Right lung (tissue), 5 donors: ENCODE measurements around the gene PSMD1. TPM values are rescaled to one million over a fixed set of nuclear protein-coding genes. Genes with fewer than 3 reads are reported as not detected.
"Not testable (repeated sequence)": the region's sequence is repeated elsewhere in the genome, so short reads cannot be mapped to it uniquely, and the experiment has no call there.

Source experiments
- DNase-seq, 2 donors: peaks; one replicate each; pipeline ENCODE4 v3.0.0-alpha.2; 2013
- polyA plus RNA-seq, 5 donors: library from polyadenylated mRNA; unstranded; fragments of 120-200 nt; gene quantifications; one replicate each; pipeline versions ENCODE4 v1.2.1 to v1.2.3, GENCODE V29; 2013; ENCODE audit warnings: inconsistent platforms in 1 of 5, low replicate concordance in 1 of 5; ENCODE audit not compliant: insufficient read length in 5 of 5, insufficient read depth in 1 of 5

Gene PSMD1
- polyA plus RNA-seq, 5 donors: 73.2 to 80.3 (median 75.9) TPM

DNA sequence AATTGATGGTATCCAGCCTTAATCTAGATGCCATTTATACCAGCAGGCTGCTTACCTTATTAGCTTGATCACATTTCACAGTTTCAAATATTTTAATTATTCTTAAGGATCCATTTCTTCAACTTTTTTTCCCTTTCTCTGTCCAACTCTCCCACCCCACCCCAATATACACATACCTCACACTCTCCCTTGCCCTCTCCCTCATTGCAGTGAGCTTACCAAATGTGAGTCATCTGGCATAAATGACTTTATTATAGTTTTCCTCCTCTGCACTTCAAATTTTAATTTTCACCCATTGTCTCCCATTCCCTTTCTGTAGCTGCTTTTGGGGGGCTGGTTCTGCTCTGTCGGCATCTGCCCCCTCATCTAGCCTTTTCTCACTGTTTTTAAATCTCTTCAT is 55.3 kb downstream of the PSMD1 start:
- DNase-seq: no peak

DNA sequence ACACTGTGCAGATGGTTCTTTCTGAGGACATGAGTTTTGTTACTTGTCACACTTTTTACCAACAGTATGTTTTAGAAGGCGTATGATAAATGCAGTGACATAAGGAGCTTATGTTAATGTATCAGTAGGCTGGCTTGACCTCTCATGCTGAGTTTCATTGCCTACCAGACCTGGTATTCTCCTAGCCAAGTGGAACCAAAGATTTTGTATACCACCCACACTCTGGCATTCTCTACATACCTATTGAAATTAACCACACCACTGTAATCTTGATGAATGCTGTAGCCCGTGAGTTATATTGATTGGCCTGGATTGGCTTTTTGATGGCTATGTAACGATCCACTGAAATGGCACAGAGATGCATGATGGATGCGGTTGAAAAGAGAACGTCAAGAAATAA is 56.8 kb downstream of the PSMD1 start:
- DNase-seq: no peak

DNA sequence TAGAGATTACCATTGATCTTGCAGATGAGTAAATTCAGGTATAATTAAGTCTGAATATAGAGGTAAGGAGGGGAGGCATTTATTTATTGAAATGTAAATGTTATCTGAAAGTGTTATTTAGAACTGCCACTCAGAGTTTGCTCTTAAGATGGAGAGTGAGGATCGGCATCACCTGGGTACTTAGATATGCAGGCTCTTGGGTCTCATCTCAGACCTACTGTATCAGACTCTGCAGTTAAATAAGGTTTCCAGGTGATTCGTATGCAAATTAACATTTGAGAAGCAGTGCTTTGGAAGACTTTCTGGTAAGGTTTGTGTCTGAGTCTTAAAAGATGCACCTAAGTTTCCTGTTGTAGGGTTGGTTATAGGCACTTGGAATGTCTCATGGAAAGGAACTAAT is 59.0 kb downstream of the PSMD1 start:
- DNase-seq: no peak

DNA sequence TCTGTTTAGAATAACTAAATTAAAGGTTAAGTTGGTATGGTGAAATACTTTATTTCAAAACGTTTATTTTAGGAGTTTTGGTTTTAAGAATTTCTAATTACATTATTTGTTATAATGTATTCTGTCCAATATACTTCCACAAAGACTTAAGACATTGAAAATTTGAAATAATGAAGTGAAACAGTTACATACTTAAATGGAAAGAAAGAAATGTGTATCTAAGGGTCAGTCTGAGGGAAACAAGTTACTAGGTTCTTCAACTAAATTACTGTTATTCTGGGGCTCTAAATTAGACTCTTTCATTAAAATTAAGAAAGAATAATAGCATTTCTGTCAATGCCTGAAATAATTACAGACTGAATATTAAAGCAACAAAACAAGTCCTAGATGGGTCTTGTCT is 60.5 kb downstream of the PSMD1 start:
- no peak for DNase-seq

DNA sequence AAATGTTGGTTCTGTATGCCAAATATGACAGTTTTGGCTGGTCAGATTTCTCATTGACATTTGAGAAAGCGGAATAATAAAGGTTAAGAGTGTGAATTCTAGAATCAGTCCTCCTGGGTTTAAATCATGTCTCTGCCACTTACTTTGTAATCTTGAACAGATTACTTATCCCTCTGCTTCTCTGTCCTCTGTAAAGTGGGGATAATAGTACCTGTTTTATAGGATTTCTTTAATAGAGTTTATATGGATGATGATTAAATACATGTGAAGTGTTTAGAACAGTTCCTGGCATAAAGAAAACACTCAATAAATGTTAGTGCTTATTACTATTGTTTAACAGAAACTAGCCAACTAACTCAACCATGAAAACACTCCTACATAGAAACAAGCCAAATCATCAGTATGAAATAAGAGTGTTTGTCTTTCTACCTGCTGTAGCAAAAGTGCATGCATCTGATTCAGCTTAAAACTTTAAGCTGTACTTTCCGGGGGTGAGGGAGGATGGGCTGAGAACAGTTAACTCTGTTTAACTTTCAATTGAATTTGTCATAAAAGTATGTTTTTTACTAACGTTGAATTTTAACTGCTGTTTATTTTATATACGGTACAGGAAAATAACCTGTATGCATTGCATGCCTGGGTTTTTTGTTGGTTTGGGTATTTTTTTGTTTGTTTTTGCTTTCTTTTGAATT is 61.4 kb downstream of the PSMD1 start:
- DNase-seq: no peak

DNA sequence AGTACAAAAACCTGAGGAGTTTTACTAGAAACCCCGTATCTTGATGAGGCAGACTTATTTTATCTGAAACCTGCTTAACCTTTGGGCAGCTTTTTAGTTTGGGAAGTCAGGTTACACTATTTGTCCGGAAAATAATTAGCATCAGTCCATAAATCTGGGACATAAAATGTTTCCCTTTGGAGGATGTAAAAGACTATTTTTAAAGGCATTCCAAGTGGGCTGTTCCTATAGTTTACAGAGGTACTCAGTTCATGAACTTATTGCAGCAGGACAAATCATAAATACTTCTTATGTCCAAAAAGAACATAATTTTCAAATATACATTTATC is 61.9 kb downstream of the PSMD1 start:
- DNase-seq: no peak

DNA sequence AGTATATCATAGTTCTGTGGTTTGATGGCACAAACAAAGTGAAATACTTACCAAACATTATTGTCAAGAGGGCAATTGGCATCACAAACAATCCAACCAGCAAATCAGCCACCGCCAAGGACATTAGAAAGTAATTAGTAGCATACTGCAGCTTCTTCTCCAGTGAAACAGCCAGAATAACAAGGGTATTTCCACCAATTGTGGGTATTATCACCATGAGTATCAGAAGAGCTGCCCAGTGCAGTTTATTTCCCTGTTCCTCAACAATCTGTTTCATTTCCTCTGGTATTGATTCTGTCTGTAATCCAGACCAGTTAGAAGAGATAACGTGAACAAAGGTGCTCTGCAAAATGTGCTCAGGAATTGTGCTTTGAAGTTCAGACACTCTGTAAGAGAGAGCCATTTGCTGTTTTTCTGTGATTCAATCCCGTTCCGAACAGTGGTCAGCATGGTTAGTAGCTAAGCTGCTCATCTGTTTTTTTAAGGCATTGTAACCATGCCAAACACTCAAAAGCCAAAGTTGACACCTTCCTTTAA is 66.8 kb downstream of the PSMD1 start:
- DNase-seq: peak in 1 of 2 donors; percentile 22

DNA sequence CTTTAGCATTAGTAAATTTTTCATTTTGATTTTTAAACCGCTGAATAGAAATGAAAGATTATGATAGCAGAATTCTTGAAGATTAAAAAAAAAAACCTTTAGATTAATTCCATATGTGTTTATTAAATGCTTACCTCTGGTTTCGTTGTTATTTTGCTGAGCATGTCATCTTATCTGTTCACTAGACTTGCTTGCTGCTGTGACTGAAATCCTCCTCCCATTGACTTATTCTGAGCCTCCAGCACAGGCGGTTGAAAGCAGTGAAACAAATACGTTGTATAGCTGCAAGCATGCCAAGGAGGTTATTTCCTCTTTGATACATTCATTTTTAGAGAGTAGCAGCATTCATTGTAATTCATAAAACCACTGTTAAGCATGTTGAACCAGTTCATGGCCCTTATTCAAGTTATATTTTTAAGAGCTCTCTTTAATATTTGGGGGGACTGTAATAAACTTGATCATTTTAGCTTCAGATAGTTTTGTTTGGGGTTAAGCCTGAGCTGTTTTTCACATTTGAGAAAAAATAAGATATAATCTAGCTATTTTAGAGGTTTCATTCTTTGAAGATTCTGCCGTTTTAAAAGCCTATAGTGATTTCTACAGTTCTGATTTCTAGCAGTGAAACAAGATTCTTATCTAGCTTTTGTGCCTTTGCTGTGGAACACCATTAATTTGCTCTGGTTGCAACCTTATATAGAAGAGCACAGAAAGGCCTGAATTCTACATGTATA is 68.3 kb downstream of the PSMD1 start, which contains the start of gene HTR2B:
Gene HTR2B, minus strand, starts transcription at position 205 of the 731 bp plus-strand sequence. CDS start 1,278 bp downstream, outside the sequence.
- DNase-seq: peak in 1 of 2 donors; percentile 32

DNA sequence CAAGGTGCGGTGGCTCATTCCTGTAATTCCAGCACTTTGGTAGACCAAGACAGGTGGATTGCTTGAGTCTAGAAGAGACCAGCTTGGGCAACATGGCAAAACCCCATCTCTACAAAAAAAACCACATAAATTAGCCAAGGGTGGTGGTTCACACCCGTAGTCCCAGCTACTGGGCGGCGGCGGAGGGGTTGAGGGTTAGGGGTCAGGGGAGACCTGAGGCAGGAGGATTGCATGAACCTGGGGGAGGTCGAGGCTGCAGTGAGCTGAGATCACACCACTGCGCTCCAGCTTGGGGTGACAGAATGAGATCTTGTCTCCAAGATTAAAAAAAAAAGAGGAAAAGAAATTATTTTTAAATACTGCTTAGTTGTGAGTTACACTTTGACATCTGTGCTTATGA is 69.5 kb downstream of the PSMD1 start:
- DNase-seq: no peak

DNA sequence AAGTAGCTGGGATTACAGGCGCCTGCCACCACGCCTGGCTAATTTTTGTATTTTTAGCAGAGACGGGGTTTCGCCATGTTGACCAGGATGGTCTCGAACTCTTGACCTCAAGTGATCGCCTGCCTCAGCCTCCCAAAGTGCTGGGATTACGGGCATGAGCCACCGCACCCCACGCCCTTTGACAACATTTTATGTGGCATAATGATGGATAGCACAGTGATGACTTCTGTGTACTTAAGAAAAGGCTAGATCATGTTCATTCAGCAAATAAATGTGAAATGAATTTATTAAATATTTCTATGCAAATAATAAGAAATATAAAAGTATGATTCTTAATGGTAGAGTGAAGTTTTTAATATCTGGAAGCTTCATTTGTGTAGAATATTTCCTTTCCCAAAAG is 70.8 kb downstream of the PSMD1 start:
- no peak for DNase-seq

DNA sequence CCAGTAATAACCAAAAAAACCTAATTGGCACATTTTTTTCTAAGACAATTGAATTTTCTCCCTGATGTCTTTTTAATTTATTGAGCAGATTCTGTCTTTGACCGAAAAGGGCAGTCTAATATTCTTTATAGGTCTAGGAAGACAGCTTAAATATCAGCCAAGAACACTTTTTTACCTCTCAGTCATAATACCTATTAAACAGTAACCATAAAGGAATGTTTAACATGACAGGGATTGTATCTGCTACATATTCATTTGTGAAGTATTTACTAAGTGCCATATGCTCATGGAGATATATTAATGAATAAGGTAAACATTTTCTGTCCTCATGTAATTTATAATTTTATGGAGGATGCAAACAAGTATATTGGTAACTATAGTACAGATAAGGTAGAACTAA is 71.3 kb downstream of the PSMD1 start:
- no peak for DNase-seq

DNA sequence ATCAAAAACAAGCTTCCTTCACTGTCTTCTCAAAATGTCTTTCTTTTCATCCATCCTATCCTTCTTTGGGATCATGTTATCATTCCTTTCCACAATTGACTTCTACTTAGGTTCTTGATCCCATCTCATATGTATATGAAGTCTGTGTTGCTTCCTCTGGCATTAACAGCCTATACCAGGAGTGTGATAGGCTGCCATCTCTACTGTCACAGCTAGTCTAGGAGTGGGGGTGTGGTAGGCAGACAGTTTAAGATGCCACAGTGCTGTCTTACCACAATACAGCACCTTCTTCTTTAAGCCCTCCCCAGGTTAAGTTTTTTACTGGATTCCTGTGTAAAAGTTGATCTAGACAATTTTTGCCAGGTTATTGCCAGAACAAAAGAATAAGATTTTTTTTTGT is 71.9 kb downstream of the PSMD1 start:
- no peak for DNase-seq

DNA sequence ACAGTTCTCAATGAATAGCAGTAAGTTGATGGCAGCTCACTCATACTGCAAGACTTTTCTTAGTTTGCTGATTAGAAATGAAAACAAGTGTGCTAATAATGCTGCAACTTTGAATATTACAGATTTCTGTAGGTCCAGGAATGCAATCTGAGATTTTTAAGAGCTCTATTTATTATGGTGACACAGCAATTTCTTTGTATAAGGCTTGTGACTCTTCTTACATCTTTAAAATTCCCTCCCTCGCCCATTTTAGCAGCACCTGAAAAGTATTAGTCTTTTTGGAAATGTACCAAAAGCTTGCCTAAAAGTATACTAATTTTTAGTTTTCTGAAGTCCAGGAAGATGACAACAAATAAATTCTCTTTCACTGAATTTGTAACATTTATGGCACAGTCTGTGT is 72.5 kb downstream of the PSMD1 start:
- DNase-seq: no peak

DNA sequence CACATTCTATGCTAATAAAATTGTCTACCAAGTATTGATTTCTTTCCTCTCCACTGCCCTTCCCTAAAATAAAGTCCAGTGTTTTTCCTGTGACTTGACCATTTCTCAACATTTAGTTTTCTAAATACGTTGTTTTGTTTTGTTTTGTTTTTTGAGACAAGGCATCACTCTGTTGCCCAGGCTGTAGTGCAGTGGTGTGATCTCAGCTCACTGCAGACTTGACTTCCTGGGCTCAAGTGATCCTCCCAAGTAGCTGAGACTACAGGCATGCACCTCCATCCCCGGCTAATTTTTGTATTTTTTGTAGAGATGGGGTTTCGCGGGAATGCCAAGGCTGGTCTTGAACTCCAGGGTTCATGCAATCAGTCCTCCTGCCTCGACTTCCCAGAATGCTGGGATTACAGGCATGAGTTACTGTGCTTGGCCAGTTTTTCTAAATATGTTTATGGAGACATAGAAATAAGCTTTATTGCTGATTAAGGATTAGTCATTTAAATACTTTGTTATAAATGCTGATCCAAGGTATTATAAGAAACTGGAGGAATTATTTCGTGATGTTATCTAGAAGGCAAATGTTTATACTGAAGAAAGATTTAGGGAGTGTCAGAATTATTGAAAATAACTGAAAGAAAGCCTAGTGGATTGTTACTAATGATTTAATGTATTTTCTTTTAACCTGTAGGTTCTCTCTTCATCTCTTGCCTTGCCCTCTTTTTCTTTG is 73.8 kb downstream of the PSMD1 start:
- no peak for DNase-seq

DNA sequence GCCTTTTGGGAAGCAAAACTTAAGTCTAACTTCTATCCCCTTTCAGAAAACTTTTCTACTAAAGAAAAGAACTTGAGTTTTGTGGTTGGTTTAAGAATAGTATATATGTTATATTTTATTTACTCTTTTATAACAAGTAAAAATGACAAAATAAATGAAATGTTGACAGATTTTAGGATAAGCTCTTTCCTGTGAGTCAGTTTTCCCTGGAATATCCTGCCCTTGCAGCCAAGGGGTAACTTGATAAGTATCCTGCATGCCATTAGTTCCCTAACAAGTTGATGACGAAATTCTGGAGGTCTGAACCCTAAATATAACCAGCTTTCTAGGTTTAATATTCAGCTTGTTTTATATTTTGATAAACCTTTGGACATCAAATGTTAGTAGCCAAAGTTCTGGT is 75.5 kb downstream of the PSMD1 start:
- no peak for DNase-seq

DNA sequence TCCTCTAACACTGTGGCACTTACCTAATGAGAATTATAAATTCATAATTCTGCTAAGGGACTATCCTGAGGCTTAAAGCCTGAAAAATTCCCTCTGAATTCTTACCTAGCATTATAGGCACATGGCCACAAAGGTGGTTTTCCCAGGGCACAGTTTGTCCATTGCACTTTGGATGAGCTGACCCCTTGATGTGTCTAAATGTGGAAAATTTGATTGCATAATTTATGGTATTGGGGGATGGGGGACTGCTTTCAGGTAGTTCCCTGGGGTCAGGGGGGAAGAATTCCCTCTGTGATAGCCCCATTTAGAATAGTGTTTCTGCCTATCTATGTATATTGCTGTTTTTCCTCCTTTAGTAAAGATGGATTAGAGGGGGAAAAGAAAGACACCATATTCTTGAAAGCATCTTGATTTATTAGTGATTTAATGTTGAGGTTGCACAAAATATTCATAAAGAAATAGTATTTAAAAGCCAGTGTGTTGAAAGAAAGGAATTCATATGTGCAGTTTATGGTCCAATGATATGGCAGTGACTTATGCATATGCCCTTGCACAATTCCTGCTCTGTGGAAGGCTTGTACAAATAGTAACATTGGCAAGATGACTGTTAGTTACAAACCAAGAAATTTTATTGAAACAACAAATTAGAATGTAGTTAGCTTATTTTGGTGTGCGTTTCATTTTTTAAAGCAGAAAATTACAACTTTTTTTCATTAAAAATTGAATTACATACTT is 76.9 kb downstream of the PSMD1 start:
- no peak for DNase-seq

DNA sequence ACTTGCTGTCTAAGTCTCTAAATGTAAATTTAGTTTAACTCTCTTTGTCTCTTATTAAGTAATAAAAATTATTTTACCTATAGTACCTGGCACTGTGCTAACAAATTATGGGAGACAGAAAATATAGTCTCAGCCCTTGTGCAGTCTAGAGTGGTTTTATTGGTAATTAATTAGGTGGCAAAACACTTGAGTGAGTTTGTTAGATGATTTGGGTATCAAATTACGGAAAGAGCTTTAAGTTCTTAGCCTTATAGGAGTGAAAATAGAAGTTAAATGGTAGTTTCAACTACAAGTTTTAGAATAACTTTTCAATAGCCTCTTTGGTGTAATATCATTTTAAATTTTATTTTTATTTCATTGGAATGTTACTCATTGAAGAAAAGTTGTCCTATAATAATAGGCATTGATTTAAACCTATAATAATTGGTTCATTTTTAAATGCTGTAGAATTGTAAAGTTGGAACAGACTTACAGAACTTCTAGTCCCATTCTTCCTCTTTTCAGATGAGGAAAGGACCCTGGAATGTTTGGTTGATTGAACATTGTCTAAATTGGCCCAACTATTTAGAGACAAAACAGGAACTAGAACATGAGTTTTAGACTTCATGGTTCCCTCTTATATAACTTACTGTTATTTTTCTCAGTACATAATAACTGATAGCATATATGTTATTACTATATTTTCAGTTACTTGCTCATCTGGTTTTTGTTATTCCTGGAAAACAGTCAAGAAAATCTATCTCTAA is 78.4 kb downstream of the PSMD1 start:
- no peak for DNase-seq

DNA sequence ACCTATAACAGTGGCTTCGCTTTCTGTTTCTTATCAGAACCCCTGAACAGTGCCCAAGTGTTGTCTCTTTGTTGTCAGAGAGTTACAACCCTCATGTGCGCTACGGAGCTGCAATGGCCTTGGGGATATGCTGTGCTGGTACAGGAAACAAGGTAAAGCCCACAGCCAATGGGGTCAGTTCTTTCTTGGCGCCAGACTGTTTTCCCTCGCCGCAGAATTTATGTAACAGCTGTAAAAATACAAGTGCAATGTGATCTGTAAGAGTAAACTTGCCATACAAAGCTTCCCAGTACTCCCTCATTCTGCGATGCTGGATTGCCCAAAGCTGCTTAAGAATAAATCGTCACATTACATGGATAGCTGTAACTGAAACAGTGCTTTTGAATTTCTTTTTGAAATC is 82.0 kb downstream of the PSMD1 start:
- DNase-seq: no peak

DNA sequence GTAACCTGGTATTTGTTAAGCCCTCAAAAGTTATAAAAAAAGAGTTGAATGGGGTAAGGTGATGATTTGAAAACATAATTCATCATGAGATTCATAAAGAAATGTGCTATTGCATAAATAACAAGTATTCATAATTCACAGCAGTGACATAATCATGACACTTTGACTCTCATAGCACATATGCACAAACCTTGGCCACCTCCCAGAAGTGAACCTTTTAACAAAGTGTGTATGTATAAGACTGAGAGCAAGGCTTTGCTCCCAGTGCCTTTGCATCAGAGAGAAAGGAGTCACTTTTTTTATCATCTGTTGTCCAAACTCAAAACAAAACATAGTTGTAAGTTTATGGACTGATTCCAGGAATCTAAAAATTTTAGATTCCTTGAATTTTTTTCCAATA is 83.1 kb downstream of the PSMD1 start:
- no peak for DNase-seq

DNA sequence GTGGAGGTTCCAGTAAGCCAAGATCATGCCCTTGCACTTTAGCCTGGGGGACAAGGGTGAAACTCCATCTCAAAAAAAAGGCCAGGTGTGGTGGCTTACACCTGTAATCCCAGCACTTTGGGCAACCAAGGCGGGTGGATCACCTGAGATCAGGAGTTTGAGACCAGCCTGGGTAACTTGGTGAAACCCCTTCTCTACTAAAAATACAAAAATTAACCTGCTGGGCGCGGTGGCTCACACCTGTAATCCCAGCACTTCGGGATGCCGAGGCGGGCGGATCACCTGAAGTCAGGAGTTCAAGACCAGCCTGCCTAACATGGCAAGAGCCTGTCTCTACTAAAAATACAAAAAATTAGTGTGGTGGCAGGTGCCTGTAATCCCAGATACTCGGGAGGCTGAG is 84.1 kb downstream of the PSMD1 start:
- DNase-seq: not testable (repeated sequence)

DNA sequence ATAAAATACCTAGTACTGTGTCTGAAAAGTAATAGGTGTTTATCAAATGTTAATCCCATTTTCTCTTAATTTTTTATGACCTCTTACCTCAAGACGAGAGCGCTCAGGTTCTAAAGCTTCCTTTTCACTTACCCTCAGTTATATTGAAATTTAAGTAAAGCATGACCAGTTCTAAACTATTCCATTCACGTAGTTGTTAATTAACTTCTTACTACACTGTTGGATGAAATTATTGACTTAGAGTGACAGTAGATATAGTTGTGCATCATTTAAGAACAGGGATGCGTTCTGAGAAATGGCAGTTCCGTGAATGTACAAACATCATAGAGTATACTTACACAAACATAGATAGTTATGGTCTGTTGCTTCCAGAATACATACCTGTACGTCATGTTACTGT is 88.2 kb downstream of the PSMD1 start:
- no peak for DNase-seq
